OCI-LY1 (cell line): ENCODE results near the gene IRF1.
A peak's percentile ranks its signal among the peaks of the same experiment; 100 is the strongest.
"Not testable (repeated sequence)": the region's sequence is repeated elsewhere in the genome, so short reads cannot be mapped to it uniquely, and the experiment has no call there.

ENCODE experiments used
- H2AFZ ChIP-seq: fragments of 200-600 bp; sonication (generic), shearing (Covaris generic); 2 replicates; pipeline ENCODE4 v1.6.0; 2014; ENCODE audit warnings: antibody characterized with exemption, mild to moderate bottlenecking, low read length
- H3F3A ChIP-seq: fragments of 200-600 bp; sonication (generic), shearing (Covaris generic); 2 replicates; pipeline ENCODE4 v1.6.0; 2014; ENCODE audit warnings: mild to moderate bottlenecking, antibody characterized with exemption, low read length, moderate library complexity; ENCODE audit not compliant: insufficient read depth
- H3K27ac ChIP-seq: fragments of 200-600 bp; sonication (generic); 2 replicates; pipeline ENCODE4 v1.5.1; 2014; ENCODE audit warnings: low read length, mixed run types, mild to moderate bottlenecking, low read depth; ENCODE audit not compliant: poor library complexity, severe bottlenecking
- H3K27me3 ChIP-seq: fragments of 200-600 bp; sonication (generic); 2 replicates; pipeline ENCODE4 v1.6.0; 2014; ENCODE audit warnings: antibody characterized with exemption, mild to moderate bottlenecking, low read length, moderate library complexity; ENCODE audit not compliant: insufficient read depth
- H3K36me3 ChIP-seq: fragments of 200-600 bp; sonication (generic); 2 replicates; pipeline ENCODE4 v1.6.1; 2014; ENCODE audit warnings: mild to moderate bottlenecking, antibody characterized with exemption, low read length, moderate library complexity, mixed read lengths; ENCODE audit not compliant: insufficient read depth
- H3K4me1 ChIP-seq: fragments of 200-600 bp; sonication (generic); 2 replicates; pipeline ENCODE4 v1.5.1; 2014; ENCODE audit warnings: mild to moderate bottlenecking, low read length, moderate library complexity; ENCODE audit not compliant: insufficient read depth, severe bottlenecking
- H3K4me2 ChIP-seq: fragments of 200-600 bp; sonication (generic), shearing (Covaris generic); 2 replicates; pipeline ENCODE4 v1.6.1; 2014; ENCODE audit warnings: low read length
- H3K4me3 ChIP-seq: fragments of 200-600 bp; sonication (generic); 2 replicates; pipeline ENCODE4 v1.5.1; 2014; ENCODE audit warnings: low read length, low read depth, mild to moderate bottlenecking, mixed read lengths; ENCODE audit not compliant: poor library complexity, severe bottlenecking
- H3K79me2 ChIP-seq: fragments of 200-600 bp; shearing (Covaris generic); 2 replicates; pipeline ENCODE4 v1.6.1; 2016; ENCODE audit warnings: mixed run types, low read length, mixed read lengths; ENCODE audit not compliant: insufficient read depth
- H3K9ac ChIP-seq: fragments of 200-600 bp; sonication (generic), shearing (Covaris generic); 2 replicates; pipeline ENCODE4 v1.6.1; 2014; ENCODE audit warnings: mild to moderate bottlenecking, low read length, mixed read lengths
- H3K9me2 ChIP-seq: fragments of 200-600 bp; sonication (generic), shearing (Covaris generic); 2 replicates; pipeline ENCODE4 v1.6.1; 2014; ENCODE audit warnings: low read depth, mild to moderate bottlenecking, low read length, mixed read lengths
- H3K9me3 ChIP-seq: fragments of 200-600 bp; shearing (Covaris generic); 2 replicates; pipeline ENCODE4 v1.6.1; 2014; ENCODE audit warnings: low read length, mixed read lengths
- H4K20me1 ChIP-seq: fragments of 200-600 bp; sonication (generic), shearing (Covaris generic); 2 replicates; pipeline ENCODE4 v1.6.0; 2016; ENCODE audit warnings: mild to moderate bottlenecking, low read length; ENCODE audit not compliant: insufficient read depth
- CTCF ChIP-seq: fragments of 200-600 bp; sonication (generic), shearing (Covaris generic); IDR thresholded peaks from 2 replicates; pipeline ENCODE4 v1.5.1; 2017; ENCODE audit warnings: mild to moderate bottlenecking, antibody characterized with exemption, low read length, moderate library complexity, mixed read lengths
- EZH2 ChIP-seq: fragments of 200-600 bp; sonication (generic), shearing (Covaris generic); IDR thresholded peaks from 2 replicates; pipeline ENCODE4 v1.8.0; 2017; ENCODE audit warnings: borderline replicate concordance, mixed run types, mild to moderate bottlenecking, antibody characterized with exemption, low read length, moderate library complexity, mixed read lengths

Gene IRF1

DNA sequence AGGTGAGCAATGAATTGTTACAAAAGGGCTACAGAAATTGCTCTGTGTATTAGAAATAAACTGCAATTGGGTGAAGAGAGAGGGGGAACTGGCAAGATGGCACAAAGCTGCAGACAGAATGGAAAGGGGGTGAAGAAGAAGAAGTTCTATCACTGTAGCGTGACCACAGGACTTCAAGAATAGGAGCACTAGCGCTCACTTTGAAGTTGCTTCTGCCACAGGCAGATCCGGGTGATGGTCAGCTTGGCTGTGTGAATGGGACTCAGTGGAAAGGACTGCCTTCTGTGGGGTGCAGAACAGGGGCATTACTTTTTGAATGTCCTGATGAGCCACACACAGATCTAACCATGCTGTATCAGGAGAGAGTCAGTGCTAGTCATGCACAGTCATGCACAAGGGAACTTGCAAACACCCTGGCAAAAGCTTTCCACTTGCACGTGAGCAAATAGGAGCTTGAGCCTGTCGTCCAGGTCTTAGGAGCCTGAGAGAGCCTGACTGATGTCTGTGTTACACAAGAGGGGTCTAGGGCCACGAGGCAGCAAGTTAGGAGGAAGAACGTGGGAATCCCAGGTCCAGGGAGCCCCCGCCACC, 36.5 kb upstream of the IRF1 start:
- H3F3A ChIP-seq: no peaks in the 10 kb centered on the region
- no peak overlapping the region for H3K9ac ChIP-seq

DNA sequence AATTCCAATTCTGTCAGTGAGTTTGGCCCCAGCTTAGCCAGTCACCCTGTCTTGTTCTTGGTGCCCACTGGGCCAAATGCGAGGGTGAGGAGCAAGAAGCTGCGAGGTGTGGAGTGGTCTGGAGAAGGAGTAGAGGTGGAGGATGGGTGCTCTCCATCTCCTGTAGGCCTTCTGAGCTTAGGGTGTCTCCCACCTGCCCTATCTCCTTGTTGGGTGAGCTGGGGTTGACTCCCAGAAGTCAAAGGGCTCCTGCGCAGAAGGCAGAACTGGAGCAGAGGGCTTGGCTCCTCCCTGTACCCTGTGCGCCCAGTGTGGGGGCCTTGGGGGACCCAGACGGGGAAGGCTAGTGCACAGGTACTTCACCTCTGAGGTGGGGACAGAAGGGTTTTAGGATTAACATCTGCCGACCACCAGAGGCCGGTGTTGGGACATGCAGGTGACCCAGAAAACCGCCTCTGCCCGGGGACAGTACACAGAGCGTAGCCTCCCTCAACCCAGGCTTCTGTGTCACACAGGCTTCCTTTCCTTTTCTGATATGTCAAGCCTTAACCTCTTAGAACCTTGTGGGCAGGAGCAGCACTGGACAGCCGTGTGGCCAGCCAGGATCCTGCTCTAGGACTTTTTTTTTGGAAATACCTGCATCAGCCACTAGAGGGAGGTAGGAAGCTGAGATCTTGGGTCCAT, 35.9 kb upstream of the IRF1 start:
- Histone ChIP-seq H4K20me1 (no peaks in the 10 kb centered on the region), H3K27ac (no peak overlapping the region), H3F3A (no peaks in the 10 kb centered on the region), H3K79me2 (no peaks in the 10 kb centered on the region), H3K9me3 (peaks cover 4% of the 10 kb centered on the region; the same call in 1 of the 2 replicates), H3K9me2 (no peaks in the 10 kb centered on the region), H3K4me3 (peak overlapping the region; percentile 32), H3K4me2 (peak overlapping the region; percentile 68), H3K27me3 (peaks cover 2% of the 10 kb centered on the region), H3K9ac (no peak overlapping the region), H3K4me1 (peaks cover 7% of the 10 kb centered on the region), H2AFZ (no peak overlapping the region), H3K36me3 (no peaks in the 10 kb centered on the region)
- TF ChIP-seq CTCF: peak; percentile 99
- no peak for TF ChIP-seq EZH2

More for the DNA sequence above, 36.5 kb upstream of the IRF1 start:
- peaks cover 7% of the 10 kb centered on the region for H3K4me1 ChIP-seq
- H3K4me3 ChIP-seq: no peak overlapping the region
- H3K79me2 ChIP-seq: no peaks in the 10 kb centered on the region
- H3K27ac ChIP-seq: no peak overlapping the region
- TF ChIP-seq EZH2 (no peak), CTCF (peak; percentile 5; the same call in 1 of the 2 replicates)
- H4K20me1 ChIP-seq: no peaks in the 10 kb centered on the region
- H3K9me3 ChIP-seq: no peaks in the 10 kb centered on the region; the same call in 1 of the 2 replicates
- H3K27me3 ChIP-seq: peaks cover 6% of the 10 kb centered on the region
- no peak overlapping the region for H2AFZ ChIP-seq
- peak overlapping the region; percentile 68 for H3K4me2 ChIP-seq
- H3K9me2 ChIP-seq: no peaks in the 10 kb centered on the region
- no peaks in the 10 kb centered on the region for H3K36me3 ChIP-seq

DNA sequence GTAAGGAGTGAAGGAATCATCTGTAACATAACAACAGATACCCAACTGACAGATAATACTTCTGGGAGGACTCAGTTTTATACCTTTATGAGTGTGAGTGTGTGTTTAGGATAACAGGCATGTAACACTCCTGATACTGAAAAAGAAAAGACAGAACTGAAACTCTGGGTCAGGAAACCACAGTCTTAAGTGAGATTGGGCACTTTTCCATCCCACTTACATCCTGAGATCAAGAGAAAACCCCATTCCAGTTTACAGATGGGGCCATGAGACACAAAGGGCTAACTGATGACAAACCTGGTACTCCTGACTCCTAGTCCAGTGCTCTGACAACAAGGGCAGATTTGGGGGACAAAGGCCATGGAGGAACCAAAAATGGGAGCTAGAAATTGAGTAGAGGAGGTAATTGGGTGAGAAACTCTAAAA, 34.7 kb upstream of the IRF1 start:
- H3K9ac ChIP-seq: no peak overlapping the region
- peaks cover 7% of the 10 kb centered on the region for H3K4me1 ChIP-seq
- H3K4me3 ChIP-seq: no peak overlapping the region
- no peaks in the 10 kb centered on the region for H3F3A ChIP-seq
- no peaks in the 10 kb centered on the region for H3K79me2 ChIP-seq
- no peaks in the 10 kb centered on the region for H4K20me1 ChIP-seq
- no peak overlapping the region for H3K27ac ChIP-seq
- H3K9me3 ChIP-seq: peaks cover 6% of the 10 kb centered on the region; the same call in 1 of the 2 replicates
- no peaks in the 10 kb centered on the region for H3K36me3 ChIP-seq
- no peak for TF ChIP-seq EZH2
- no peak for TF ChIP-seq CTCF
- no peak overlapping the region for H3K4me2 ChIP-seq
- no peak overlapping the region for H2AFZ ChIP-seq
- no peaks in the 10 kb centered on the region; the same call in 1 of the 2 replicates for H3K27me3 ChIP-seq
- no peaks in the 10 kb centered on the region for H3K9me2 ChIP-seq

DNA sequence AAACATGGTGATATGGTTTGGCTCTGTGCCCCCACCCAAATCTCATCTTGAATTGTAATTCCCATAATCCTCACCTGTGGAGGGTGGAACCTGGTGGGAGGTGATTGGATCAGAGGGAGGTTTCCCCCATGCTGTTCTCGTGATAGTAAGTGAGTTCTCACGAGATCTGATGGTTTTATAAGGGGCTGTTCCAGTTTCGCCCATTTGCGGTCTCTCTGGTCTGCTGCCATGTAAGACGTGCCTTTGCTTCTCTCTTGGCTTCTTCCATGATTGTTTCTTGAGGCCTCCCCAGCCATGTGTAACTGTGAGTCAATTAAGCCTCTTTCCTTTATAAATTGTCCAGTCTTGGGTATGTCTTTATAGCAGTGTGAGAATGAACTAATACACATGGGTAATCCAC, 34.3 kb upstream of the IRF1 start:
- H3K79me2 ChIP-seq, H3K4me1 ChIP-seq, H2AFZ ChIP-seq, H3K27me3 ChIP-seq, H3K9ac ChIP-seq, H3K9me3 ChIP-seq, H3F3A ChIP-seq, H3K4me3 ChIP-seq, H4K20me1 ChIP-seq, H3K9me2 ChIP-seq, H3K36me3 ChIP-seq, H3K27ac ChIP-seq, H3K4me2 ChIP-seq: not testable (repeated sequence)

- not testable (repeated sequence) for H3K9me3 ChIP-seq, H3K4me2 ChIP-seq, H4K20me1 ChIP-seq, H3K36me3 ChIP-seq, H3F3A ChIP-seq, H3K9ac ChIP-seq, H3K79me2 ChIP-seq, H3K9me2 ChIP-seq, H3K4me1 ChIP-seq, H3K4me3 ChIP-seq, H3K27ac ChIP-seq, H3K27me3 ChIP-seq, H2AFZ ChIP-seq
Measured at GRCh38 chr5:132522067-132522466, 31.5 kb upstream of the IRF1 start.
